Spleen (tissue), 7 donors: ENCODE results near the gene STK4.

Experiments used
- POLR2A ChIP-seq, 3 donors: fragments of 450-650 bp; IDR thresholded peaks; one replicate each; pipeline ENCODE4 v1.5.1; 2017; ENCODE audit warnings: antibody characterized with exemption in 3 of 3, mild to moderate bottlenecking in 1 of 3
- POLR2AphosphoS5 ChIP-seq, 3 donors: sonication (generic); formaldehyde crosslinking; IDR thresholded peaks; one replicate each; pipeline ENCODE4 v1.5.1; 2017; ENCODE audit warnings: antibody characterized with exemption in 3 of 3
- TF ChIP-seq, protein P1 (sequence below), 11 experiments: fragments of 200-600 bp in 7 of 11; fragments of 450-650 bp in 4 of 11; sonication (generic) in 4 of 11; IDR thresholded peaks in 8 of 11; conservative IDR thresholded peaks in 3 of 11; 1 replicate in 7 of 11; 2 replicates in 4 of 11; pipeline versions ENCODE4 v1.4.0 to v1.8.0; 2016 to 2021; ENCODE audit warnings: antibody characterized with exemption in 11 of 11, inconsistent platforms in 4 of 11, mild to moderate bottlenecking in 1 of 11
- donor health status: DM: no; HTN: no; CAD: no; lungs with moderate emphysema.
- donor health status: DM: no; HTN: no; CAD: no.
- donor health status: DM: no; HTN: no; CAD: no.

DNA sequence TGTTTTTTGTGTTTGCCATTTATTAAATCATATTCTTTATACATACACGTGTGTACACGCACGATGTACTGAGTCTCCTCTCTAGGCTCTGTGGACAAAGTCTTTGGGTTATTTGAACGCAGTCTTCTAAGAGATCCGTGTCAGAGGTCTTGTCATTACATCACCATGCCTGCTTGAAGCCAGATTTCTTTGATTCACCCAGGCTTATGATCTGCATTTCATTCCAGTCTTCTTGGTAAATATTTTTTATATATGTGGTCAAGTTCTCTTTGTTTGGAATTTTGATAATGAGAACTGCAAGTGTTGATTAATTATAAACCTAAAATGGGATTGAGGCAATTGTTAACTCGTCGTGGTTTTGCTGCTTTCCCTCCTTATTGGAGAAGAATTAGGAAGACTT lies 100.1 kb downstream of the STK4 start:
- TF ChIP-seq, protein P1, sequence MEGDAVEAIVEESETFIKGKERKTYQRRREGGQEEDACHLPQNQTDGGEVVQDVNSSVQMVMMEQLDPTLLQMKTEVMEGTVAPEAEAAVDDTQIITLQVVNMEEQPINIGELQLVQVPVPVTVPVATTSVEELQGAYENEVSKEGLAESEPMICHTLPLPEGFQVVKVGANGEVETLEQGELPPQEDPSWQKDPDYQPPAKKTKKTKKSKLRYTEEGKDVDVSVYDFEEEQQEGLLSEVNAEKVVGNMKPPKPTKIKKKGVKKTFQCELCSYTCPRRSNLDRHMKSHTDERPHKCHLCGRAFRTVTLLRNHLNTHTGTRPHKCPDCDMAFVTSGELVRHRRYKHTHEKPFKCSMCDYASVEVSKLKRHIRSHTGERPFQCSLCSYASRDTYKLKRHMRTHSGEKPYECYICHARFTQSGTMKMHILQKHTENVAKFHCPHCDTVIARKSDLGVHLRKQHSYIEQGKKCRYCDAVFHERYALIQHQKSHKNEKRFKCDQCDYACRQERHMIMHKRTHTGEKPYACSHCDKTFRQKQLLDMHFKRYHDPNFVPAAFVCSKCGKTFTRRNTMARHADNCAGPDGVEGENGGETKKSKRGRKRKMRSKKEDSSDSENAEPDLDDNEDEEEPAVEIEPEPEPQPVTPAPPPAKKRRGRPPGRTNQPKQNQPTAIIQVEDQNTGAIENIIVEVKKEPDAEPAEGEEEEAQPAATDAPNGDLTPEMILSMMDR (IDR thresholded peaks at IDR 0.05 in 8 of 11, conservative IDR thresholded peaks at IDR 0.05 in 3 of 11): no peak
- TF ChIP-seq POLR2AphosphoS5 (IDR thresholded peaks at IDR 0.05) (no peak), POLR2A (IDR thresholded peaks at IDR 0.05) (no peak)
